Measurements from ENCODE around the gene ERBB2. TPM values are rescaled to one million over a fixed set of nuclear protein-coding genes. Genes with fewer than 3 reads are reported as not detected.

The ERBB2 gene
- total and polyA plus RNA-seq, 2 of the 8 experiments (the other 6 are each of a cell fraction or from before 2014, with no cell fraction given), result 183 to 394 TPM

- TF ChIP-seq NANOG (IDR thresholded peaks at IDR 0.05; ENCODE audit: insufficient read depth, low read depth, low read length, poor library complexity, severe bottlenecking) (no peak), CTBP2 (IDR thresholded peaks at IDR 0.05; ENCODE audit: borderline replicate concordance, insufficient read depth, insufficient read length, low read length) (no peak), SP2 (IDR thresholded peaks at IDR 0.05; ENCODE audit: low read length) (no peak), RFX5 (IDR thresholded peaks at IDR 0.05; ENCODE audit: borderline replicate concordance, low read depth, low read length) (no peak), SAP30 (IDR thresholded peaks at IDR 0.05; ENCODE audit: insufficient read depth, insufficient replicate concordance, low read length) (no peak), TBP (IDR thresholded peaks at IDR 0.05; ENCODE audit: low read depth, low read length) (no peak), SIX5 (IDR thresholded peaks at IDR 0.05; ENCODE audit: low read depth, low read length) (no peak), CHD2 (IDR thresholded peaks at IDR 0.05; ENCODE audit: low read length) (no peak)
Observed at GRCh38 chr17:39673335-39674081, 26.4 kb upstream of the ERBB2 start (continued).
